ENCODE results near the gene WNT2B.

Gene WNT2B

DNA sequence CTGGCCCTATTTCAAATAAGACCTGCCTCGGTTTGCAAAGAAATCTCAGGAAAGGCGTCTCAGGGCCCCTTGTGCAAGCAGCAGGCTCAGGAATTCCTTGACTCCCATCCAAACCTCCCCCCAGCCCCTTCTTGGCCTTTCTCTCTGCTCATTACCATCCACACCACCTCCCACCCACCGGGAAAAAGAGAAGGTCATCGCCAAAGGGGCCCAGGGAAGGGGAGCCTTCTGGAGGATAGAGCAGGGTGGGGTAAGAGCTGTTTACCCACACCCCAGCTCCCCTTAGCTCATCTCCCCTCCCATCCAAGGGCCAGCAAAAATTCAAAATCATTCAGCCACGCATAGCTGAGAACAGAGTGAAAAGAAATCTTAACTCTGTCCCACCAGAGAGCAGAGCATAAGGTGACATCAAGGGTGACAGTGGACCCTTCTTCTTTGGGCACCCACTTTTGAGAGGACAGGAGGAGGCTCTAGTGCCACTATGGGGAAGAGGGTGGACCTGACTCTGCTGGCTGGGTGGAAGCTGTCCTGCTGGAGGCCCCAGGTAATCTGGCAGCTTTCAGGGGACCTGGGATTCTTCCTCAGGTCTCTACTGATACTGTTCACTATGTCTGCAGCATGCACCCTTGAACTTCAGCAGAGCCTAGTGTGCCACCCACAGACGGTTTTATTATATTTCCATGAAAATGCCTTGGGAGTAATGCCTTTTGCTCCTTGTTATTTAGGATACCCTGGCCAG lies 3.9 kb upstream of the WNT2B start:
- no peak for DNase-seq (ENCODE audit: low read depth)

DNA sequence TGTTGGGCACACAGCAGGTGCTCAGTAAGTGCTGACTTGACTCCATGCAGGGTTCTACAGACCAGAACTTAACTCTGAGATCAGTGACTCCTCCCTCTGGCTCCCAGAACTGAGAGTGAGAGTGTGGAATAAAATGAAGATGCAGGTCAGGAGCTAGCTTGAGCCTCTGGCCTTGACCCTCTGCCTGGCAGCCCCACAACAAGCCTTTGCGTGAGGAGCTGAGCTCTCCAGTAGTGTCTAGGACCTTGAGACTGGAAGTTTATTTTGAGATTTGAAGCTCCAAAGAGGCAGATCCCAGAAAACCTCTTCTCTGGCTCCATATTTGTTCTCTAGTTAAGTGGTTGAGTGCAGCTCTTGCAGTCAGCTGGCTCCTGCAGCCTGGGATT lies 3.4 kb upstream of the WNT2B start:
- DNase-seq (ENCODE audit: low read depth): no peak

DNA sequence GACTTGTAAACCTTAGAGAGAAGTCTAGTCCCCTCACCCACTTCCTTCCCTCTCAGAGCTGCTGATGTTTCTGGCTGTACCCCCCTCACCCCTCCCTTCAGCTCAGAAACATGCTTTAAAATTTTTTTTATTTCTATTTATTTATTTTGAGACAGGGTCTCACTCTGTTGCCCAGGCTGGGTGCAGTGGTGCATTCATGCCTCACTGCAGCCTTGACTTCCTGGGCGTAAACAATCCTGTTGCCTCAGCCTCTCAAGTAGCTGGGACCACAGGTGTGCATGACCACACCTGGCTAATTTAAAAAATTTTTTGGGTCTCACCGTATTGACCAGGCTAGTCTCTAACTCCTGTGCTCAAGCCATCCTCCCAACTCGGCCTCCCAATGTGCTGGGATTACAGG lies 2.9 kb upstream of the WNT2B start:
- no peak for DNase-seq (ENCODE audit: low read depth)

GRCh38 chr1:112506306-112506705 lies 2.5 kb upstream of the WNT2B start:
- DNase-seq (ENCODE audit: low read depth): no peak

- DNase-seq (ENCODE audit: low read depth): no peak
Measured at GRCh38 chr1:112506731-112507130, 2.0 kb upstream of the WNT2B start.

DNA sequence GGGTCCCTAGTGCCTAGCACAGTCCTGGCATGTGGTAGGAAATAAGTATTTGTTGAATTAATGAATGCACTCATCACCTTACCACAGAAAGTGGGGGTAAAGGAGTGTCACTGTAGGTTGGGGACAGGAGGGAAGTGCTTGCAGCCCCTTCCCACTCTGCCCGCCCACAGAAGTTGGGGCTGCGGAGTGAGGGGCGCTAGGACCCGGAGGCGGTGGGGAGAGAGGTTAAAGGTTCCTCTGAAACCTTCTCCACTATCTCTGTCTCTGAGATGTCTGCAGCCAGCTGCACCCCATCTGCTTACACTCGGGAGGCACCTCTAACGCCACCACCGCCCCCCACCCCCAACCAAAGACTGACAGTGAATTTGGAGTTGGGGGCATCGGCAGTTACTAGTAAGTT lies 1.4 kb upstream of the WNT2B start:
- no peak for DNase-seq (ENCODE audit: low read depth)

DNA sequence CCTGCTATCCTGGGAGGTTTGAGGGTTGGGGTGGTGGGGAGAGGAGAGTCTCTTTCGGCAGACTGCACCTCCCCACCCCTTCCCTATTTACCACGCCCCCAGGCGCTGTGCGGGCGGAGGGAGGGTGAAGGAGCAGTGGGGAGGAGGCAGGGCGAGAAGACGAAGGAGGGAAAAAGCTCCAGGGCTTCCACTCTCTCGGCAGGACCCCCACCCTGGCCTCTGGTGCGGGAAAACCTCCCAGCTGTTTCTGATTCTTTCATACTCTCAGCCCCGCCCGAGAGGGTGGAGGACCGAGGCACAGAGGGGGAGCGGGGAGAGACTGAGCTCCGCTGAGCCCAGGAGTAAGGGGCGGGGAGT lies 866 bp upstream of the WNT2B start:
- peak; percentile 12 for DNase-seq (ENCODE audit: low read depth)

GRCh38 chr1:112509005-112509659 lies 367 bp downstream of the WNT2B start:
- no peak for DNase-seq (ENCODE audit: low read depth)

DNA sequence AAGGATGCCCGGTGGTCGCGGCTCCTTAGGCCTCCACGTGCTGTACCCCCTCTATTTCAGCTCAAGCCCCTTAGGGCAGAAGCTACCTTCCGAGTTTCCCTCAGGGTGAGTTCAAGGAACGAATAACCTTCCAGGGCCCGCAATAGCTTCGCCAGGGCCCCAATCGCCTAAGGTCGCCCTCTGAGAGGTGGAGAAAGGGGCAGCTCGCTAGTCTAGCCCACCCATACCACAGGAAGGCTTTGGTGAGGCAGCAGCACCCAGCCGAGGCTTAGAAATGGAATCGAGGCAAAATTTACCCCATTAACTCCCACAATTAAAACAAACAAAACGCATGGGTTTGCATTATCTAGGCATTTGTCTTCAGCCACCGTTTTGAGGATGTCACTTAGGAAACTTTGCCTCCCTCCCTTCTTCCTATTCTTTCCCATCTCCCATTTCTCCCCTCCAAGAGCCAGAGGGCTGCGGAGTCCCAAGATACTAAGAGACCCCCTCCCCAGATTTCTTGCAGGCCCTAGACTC lies 954 bp downstream of the WNT2B start:
- no peak for DNase-seq (ENCODE audit: low read depth)

- DNase-seq (ENCODE audit: low read depth): no peak
Measured at GRCh38 chr1:112510340-112510739, 1.6 kb downstream of the WNT2B start.

GRCh38 chr1:112511897-112512296 lies 3.1 kb downstream of the WNT2B start:
- no peak for DNase-seq (ENCODE audit: low read depth)

DNA sequence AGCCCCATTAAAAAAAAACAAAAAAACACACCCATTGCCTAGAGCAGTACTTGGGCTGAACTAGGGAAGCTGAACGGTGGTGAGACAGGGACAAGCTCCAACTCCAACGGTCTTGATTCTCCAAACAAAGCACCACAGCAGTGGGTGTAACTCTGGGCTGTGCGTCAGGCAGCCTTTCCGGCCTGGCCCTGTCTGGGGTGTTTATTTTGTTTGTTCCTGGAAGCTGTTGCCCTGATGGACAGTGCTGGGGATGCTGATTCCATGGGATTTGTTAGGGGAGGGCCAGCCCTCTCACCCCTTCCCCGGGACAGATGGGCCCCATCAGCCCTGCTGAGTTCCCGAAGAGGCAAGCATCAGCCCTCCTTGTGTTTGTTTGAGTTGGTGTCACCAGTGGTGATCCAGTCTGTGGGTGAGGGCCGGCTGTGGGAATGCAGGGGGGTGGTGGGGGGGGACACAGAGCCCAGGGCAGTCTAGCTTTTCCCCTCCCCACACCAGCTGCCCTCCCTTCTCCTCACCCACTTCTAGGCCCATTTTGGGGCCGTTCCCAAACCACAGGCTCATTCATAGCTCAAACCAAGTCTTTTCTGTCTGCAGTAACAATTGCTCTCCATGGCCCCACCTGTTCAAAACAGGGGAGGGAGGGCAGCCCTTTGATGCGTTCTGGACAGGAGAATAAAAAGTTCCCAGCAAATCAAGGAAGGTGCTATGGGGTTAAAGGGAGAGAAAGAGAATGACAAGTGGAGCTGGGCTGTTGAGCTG lies 4.5 kb downstream of the WNT2B start:
- DNase-seq (ENCODE audit: low read depth): no peak

DNA sequence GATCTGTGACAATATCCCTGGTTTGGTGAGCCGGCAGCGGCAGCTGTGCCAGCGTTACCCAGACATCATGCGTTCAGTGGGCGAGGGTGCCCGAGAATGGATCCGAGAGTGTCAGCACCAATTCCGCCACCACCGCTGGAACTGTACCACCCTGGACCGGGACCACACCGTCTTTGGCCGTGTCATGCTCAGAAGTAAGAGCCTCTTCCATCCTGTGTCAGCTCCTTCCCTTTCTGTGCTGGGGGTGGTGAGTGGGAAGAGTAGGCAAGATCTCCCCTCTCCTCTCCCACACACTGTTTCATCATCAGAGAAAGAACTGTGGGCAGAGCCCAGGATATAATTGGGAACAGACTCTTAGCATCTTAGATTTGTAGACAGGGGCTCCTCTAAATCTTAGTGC lies 6.1 kb downstream of the WNT2B start:
- DNase-seq (ENCODE audit: low read depth): no peak

DNA sequence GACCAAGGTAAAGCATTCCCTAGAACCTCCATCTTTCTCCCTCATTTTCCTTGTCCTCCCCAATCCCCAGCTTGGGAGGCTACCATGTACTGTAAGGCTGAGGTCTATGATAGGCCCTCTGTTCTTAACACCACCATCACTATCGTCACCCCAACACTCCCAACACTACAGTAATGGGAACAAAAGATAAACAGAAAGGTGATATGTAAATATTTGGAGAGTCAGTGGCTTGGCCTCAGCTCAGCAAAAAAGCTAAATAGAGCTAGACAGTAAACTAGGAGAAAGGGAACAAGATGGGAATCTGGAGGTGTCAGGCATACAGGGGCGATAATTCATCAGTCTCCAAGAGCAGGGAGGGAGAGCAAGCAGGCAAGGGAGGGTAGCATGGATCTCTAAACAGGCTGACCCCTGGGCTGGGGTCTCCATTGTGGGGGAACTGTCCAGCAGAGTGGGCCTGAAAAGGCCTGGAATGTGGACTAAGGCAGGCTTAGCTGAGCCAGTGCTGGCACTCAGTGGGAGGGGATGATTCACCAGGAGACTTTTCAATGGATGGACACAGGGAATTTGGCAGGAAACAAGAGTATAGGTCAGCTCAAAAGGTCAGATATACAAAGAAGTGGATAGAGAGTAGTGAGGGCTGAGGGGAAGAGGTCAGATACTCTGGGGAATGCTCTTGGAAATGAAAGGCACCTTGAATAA lies 6.7 kb downstream of the WNT2B start:
- no peak for DNase-seq (ENCODE audit: low read depth)

GRCh38 chr1:112516141-112516540 lies 7.4 kb downstream of the WNT2B start:
- DNase-seq (ENCODE audit: low read depth): no peak

GRCh38 chr1:112517231-112517630 lies 8.5 kb downstream of the WNT2B start:
- DNase-seq (ENCODE audit: low read depth): no peak

GRCh38 chr1:112517646-112518045 lies 8.9 kb downstream of the WNT2B start:
- DNase-seq (ENCODE audit: low read depth): no peak

DNA sequence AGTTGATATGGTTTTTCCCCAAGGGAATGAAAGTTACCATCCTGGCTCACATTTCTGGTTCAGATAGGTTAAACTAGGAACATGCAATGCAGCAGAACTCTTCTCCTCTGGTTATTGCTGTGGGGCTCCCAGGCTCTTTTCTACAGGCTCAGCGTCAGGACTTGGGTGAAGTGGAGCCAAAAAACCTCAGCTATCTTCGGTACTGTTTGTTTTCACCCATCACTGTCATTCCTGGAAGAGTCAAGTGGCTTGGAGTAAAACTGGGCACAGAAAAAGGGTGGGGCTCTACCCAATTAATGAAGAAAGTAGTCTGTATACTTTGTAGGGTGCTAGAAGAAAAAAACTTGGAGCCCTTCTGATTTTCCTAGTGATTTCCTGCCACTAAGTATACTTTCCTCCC lies 9.4 kb downstream of the WNT2B start:
- no peak for DNase-seq (ENCODE audit: low read depth)

DNA sequence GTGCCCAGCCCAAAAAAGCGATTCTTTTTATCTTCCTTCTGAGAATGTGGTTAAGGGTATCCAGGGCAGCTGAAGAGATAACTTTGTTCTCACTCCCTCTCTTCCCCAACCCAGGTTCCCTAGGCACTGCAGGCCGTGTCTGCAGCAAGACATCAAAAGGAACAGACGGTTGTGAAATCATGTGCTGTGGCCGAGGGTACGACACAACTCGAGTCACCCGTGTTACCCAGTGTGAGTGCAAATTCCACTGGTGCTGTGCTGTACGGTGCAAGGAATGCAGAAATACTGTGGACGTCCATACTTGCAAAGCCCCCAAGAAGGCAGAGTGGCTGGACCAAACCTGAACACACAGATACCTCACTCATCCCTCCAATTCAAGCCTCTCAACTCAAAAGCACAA lies 11.4 kb downstream of the WNT2B start:
- no peak for DNase-seq (ENCODE audit: low read depth)

- no peak for DNase-seq (ENCODE audit: low read depth)
Measured at GRCh38 chr1:112522621-112523020, 13.9 kb downstream of the WNT2B start.

GRCh38 chr1:112524251-112524650 lies 15.5 kb downstream of the WNT2B start:
- no peak for DNase-seq (ENCODE audit: low read depth)

DNA sequence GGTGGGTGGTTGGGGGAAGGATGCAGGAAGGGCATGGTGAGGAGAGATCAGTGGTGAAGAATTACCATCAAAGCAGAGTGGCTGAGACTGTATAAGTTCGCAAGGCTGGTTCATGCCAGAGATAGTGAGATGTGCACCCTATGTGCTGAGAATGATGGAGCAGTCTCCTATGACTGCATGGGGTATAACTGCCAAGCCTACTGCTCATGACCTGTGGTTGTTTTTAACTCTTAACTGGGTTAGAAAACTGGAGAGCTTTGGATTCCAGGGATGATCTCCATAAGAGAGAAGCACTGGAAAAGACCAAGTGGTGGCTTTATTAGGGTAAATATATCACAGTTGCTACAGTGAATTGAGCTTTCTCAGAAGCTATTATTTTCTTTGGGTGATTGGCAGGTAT lies 16.2 kb downstream of the WNT2B start:
- no peak for DNase-seq (ENCODE audit: low read depth)

Data from activated T-helper 1 cell treated with Interleukin-2 at 50 U/mL for 16 hours (primary cell).